Inflammatory macrophage treated with lipopolysaccharide for 1 hour (primary cell): ENCODE data around the gene GIPC2.
"Not testable (repeated sequence)": the region's sequence is repeated elsewhere in the genome, so short reads cannot be mapped to it uniquely, and the experiment has no call there.

Experiments used
- DNase-seq, 2 donors: peaks; one replicate each; pipeline ENCODE4 v3.0.0-alpha.2; 2020 to 2022

GIPC2 gene, protein sequence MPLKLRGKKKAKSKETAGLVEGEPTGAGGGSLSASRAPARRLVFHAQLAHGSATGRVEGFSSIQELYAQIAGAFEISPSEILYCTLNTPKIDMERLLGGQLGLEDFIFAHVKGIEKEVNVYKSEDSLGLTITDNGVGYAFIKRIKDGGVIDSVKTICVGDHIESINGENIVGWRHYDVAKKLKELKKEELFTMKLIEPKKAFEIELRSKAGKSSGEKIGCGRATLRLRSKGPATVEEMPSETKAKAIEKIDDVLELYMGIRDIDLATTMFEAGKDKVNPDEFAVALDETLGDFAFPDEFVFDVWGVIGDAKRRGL

DNA sequence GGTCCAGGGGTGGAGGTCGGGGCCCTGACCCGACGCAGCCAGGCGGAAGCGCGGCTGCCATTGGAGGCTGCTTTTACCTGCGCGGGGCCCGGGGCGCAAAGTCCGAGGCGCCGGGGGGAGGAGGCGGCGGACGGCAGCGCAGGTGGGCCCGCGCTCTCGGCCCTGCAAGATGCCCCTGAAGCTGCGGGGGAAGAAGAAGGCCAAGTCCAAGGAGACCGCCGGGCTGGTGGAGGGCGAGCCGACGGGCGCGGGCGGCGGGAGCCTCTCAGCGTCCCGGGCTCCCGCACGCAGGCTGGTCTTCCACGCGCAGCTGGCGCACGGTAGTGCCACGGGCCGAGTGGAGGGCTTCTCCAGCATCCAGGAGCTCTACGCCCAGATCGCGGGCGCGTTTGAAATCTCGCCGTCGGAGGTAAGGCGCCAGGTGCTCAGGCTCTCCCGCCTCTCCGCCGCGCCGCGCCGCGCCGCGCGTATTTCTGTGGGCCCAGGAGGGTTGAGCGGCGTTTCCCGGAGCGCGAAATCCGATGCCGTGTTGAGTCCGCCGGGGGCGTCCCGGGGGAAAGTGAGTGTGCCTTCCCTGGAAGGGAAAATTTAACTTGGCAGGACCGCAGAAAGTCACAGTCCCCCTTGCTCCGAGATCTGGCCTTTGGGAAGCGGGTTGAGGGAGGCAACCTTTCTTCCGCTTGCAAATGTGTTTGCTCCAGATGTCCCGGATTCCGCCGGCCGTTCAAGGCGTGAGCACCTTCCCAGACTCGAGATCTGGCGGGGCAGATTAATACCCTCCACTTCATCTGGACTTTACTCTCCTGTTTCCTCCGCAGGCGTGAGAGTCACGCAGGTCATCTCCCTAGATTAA is at the start of gene GIPC2:
TSS of gene GIPC2 (plus strand) at position 41 of the 853 bp plus-strand sequence. CDS start at position 170, 129 bp downstream.
- DNase-seq, result no peak

DNA sequence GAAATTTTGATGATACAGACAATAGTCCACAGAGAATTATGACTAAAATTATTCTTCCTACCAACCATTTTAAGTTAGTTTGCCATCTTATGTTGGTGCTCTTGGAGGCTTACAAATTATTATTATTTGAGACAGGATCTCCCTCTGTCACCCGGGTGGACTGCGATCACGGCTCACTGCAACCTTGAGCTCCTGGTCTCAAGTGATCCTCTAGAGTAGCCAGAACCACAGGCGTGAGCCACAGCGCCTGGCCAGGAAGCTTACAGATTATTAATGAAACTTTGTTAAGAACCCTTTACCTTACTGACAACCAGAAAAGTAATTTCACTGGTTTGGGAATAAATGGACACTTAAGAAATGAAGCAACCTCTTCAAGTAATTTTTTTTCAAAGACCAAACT is 49.0 kb upstream of the GIPC2 start:
- DNase-seq, result no peak

DNA sequence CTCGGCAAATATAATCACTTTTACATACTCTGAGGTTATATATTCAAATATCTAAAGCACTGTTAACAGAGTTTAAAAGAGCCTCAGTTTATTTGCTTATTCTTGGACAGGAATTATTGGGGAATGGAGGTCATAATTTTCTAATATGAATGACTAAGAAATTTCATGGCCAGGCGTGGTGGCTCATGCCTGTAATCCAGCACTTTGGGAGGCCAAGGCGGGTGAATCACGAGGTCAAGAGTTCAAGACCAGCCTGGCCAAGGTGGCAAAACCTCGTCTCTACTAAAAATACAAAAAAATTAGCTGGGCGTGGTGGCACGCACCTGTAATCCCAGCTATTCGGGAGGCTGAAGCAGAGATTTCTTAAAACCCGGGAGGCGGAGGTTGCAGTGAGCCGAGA is 45.2 kb upstream of the GIPC2 start:
- DNase-seq, result not testable (repeated sequence)

DNA sequence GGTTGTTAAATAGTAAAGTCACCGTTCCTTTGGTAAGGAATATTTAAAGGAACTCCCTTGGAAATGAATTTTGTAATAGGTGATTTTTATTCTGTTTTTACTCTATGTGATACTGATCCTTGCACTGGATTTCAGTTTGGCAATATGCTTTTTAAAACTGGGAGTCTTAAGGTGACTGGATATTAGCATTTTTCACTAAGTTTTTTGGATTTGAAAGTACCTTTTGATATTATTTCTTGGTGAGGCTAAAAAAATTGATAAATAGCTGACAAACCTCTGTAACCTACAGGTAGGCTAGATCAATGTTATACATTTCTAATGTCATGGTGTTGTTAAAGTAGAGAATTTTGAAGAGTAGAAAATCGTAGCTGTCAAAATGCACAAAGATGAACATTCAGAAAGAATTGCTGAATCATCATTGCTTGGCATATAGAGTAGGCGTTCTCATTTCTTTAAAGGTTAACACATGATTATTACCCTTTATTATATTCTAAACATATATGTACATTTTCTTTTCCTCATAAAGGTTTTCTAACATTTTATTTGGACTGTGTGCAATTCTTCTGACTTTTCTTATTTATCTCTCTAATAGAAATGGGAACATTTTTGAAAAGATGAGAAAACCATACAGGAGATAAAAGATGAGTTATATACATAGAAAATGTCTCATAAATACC is 42.6 kb upstream of the GIPC2 start:
- peak; percentile 31 to 49 for DNase-seq

DNA sequence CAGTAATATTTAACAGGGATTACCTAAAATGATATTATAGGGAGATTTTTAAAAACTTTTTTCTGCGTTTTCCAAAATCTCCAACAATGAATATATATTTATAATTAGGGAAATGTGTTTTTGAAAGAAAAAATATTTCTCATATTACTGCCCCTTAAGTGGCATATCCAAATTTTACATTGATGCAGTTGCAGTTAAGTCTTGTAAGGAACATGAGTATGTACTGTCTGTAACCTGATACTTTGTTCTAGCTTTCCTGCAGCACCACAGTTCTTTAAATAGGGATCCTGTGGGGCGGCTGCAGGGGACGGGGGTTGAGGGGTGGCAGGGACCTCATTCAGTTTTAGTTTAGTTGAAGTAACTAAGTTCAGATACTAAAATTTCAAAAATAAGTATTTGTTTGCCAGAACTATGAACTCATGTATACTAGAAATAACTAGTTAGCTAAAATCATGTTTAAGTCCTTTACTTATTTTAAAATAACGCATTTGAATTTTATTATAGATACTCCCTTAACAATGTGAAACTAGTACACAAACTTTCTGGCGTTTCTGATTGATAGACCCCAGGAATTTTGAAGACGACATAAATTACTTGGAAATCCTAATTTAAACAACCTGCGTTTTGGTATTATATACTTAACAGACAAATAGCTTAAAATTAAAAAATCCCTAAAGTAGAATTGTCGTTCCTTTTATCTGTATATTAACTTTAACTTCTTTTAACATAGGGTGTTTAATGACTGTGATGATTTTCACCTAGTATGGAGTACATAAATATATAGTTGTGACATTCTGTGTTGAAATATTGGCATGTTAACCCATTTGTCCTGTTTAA is 41.7 kb upstream of the GIPC2 start:
- peak in 1 of 2 donors; percentile 85 for DNase-seq

DNA sequence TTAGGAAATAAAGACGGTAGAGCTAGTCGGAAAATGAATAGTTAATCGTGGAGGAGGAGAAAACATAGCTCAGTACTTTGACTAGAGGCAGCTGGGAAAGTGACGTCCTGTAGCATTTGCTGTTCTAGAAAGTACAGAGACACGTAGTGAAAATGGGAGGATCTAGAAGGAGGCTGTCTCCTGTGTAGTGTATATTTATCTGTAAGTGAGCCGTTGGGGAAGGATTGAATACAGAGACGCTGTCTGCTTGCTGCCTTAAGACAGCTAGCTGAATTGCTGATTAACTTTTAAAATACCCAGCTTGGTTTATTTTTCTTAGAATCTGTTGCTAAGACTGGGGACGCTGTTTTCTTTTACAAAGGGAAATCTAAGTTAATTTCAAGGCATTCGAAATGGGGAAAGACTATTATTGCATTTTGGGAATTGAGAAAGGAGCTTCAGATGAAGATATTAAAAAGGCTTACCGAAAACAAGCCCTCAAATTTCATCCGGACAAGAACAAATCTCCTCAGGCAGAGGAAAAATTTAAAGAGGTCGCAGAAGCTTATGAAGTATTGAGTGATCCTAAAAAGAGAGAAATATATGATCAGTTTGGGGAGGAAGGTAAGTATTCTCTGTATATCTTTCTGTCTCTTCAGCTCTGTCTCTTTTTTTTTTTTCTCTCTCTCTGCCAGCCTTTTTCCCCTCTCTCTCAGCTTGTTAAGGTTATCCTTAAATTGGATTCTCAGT is 40.9 kb upstream of the GIPC2 start, which contains the start of gene DNAJB4:
TSS of gene DNAJB4 (plus strand) at position 221 of the 729 bp plus-strand sequence. CDS start at position 393, 172 bp downstream.
- DNase-seq, result peak; percentile 97 to 98

DNA sequence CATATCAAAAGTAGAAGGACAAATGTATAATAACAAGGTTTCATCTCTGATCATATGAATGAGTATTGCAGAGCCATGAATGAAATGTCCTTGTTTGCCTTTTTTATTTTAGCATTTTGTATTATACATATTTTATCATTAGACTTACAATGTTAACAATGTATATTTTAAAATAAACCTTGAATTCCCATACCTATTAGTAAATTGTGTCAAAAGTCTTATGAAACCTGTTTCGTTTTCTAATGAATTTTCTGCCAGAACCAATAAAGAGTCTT is 40.4 kb upstream of the GIPC2 start:
- no peak for DNase-seq

DNA sequence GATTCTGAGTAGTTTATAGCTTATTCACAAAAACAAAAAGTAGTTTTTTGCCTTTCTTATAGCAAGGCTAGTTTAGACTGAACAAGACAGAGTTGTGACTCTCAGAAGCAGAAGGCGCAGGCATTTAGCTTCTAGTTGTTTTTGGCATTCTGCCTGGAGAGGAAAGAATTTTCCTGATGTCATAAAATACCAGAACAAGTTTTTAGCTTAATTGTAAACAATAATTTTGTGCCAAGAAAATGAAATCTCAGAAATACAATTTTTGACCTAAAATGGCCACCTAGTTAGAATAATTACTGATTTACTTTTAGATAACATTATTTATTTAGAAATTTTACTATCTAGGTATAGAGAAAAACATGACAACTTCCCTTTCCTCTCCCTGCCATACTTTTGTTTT is 40.0 kb upstream of the GIPC2 start:
- DNase-seq, result peak; percentile 25 to 60

DNA sequence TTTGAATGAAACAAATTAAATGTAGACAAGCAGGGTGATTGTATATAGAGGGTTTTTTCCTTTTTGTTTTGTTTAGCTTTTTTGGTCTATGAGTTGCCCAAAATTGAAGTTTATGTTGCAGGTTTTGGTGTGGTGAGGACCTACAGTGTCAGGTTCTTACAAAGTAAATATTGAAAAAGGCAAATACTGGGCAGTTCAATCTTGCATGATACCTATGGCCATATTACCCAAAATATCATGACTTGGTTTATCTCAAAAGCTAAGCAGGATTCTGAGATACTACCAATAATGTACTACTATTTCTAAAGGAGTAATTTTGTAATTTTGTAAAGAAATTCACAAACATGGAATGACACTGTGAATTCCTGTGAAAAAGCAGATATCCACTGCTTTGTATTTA is 39.2 kb upstream of the GIPC2 start:
- DNase-seq, result no peak

DNA sequence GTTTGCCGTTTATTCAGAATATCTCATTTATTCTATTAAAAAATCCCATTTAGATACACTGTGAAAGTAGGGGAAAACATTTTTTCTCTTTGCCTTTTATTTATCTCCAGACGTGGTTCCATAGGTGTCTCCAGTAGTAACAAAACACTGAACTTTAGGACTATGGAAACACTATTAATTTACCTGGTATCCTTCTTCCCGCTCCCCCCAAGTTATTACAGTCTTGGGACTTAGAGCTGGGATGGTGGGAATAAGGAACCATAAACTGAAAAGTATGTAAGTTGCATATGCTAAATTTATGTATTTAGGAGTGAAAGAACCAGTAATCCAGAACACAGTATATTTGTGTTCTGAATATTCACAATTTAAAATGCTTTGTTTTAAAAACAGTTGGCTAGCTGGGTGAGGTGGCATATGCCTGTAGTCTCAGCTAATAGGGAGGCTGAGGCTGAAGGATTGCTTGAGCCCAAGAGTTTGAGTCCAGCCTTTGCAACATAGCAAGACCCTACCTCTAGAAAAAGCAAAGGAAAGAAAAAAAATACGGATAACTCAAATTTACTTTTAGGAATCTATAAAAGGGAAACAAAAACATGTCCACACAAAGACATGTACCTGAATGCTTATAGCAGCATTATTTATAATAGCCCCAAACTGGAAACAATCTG is 38.0 kb upstream of the GIPC2 start:
- no peak for DNase-seq

DNA sequence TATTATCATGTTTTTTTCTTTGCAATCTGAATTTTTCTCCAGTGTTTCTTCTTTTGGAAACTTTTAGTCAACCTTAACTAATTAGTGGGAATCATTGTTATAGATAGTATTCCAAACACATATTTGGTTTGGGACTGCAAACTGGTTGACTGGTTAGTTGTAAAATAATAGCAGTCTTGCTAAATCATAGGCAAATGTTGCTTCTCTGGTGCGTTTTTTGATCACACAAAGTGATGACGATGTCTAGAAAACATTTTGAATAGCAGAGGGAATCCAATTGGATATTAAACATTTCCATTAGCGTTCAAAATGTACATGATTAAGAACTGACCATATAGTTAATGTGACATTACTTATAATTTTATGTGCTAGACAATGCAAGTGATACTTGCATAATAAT is 36.5 kb upstream of the GIPC2 start:
- DNase-seq, result no peak

DNA sequence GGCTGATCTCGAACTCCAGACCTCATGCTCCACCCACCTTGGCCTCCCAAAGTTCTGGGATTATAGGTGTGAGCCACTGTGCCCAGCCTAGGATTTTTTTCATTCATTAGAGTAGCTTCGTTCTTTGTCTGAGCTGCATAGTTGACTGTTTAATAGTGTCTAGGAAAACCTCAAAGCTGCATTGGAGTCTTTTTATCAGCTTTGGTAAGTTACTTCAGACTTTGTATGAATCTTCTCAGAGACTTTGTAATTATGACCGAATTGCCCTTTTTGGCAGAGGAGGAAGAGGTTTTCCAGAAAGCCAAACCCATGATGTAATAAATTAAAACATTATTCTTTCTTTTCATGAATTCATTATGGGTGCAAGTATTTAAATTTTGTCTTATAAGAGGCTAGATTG is 35.9 kb upstream of the GIPC2 start:
- DNase-seq, result no peak

DNA sequence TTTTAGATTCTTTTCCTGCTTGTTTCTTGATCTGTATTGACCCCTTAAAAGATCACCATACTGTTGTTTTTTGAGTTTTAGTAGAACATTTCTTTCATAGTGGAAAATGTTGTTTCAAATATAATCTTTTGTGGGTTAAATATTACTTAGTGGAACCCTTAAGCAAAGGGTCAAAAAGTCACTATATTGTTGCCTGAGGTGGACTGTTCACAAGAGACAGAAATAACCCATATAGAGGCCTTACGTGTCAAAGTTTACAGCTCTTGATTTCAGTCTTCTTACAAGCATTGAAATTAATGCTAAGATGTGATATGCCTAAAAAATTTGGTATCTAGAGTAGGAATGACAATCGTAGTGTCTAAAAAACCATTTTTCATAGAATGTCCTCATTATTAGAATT is 34.7 kb upstream of the GIPC2 start:
- no peak for DNase-seq

DNA sequence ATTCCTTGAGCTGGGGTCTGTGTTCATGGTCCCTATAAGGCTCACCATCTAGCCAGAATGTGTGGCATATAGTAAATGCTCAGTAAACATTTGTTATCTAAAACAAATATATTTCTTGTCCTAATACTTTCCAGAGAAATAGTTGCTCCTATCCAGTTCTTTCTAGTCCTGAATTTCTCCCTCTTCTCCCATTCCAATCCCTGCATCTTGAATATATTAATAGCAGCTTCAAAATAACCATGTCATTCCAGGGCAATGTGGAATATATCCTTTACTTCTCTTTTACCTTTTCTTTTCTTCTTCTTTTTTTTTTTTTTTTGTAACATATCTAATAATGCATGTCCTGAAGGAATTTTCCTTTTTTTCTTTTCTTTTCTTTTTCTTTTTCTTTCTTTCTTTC is 30.6 kb upstream of the GIPC2 start:
- DNase-seq, result no peak

DNA sequence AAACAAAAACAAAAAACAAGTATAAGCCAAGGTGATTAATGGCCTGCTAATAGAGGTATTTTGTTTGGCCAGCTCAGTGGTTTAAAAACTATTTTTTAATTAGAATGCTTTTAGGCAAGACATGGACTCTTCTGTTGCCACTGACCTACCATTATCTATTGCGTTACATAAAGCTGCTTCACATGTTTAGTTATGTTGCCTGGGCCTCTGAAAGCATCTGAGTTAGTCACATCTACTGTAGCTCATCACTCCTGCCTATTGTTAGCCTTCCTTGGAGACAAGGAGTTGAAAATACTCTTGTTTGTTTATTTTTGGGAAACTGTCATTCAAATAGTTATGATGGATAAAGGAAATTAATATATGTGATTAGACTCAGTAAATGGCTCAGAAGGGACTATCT is 26.7 kb upstream of the GIPC2 start:
- no peak for DNase-seq

DNA sequence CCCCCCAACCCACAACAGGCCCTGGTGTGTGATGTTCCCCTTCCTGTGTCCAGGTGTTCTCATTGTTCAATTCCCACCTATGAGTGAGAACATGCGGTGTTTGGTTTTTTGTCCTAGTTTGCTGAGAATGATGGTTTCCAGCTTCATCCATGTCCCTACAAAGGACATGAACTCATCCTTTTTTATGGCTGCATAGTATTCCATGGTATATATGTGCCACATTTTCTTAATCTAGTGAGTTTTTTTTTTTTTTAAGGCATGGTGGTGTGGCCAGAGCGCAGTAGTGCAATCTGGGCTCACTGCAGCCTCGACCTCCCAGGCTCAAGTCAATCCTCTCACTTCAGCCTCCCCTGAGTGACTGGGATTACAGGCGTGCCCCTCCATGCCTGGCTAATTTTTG is 24.6 kb upstream of the GIPC2 start:
- DNase-seq, result not testable (repeated sequence)

DNA sequence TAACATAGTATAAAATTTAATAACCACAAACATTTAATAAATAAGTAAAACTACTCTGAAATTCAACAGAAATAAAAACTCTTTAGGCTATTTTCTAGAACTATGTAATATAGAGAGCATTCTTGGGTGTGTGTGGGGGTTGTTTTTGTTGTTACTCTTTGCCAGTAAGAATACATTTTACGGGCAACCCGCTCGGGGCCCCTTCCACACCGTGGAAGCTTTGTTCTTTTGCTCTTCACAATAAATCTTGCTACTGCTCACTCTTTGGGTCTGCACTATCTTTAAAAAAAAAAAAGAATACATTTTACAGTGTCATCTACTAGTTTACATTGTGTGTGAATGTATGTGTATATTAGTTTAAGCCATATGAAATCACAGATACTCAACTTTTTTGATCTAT is 16.0 kb upstream of the GIPC2 start:
- DNase-seq, result no peak

DNA sequence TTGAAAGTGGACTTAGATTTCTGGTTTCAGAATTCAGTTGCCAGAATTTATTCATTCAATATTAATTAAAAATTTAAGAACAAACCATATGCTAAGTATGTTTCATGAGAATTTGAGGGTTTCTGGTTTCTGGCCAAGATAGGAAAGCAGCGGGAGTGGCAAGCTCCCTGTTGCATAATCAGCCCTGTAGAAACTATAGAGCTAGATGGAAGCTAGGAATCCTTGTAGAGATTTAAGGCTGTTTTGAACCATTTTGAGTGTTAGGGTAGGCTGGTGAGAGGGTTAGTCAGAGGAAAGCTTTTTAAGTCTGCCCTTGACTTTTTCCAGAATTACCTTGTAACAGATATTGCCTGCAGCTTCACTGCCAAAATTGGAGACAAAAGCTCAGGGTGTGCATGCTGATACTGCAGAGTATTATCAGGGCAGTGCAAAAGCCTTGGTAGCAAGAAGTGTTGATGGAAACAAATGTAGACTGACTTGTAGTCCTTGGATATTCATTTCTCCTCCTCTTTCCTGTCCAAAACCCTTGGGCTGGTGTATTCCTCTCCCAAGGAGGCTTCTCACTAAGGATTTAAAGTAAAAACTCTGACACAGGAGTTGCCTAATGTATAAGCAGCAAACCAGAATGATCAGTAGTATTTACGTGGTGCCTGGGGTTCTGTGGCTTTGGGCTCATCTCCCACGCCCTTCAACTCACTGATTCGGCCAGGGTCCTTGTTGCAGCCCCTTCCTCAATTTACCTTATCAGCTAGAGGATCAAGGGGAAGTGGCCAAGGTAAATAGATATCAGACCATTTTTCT is 12.6 kb upstream of the GIPC2 start:
- no peak for DNase-seq

DNA sequence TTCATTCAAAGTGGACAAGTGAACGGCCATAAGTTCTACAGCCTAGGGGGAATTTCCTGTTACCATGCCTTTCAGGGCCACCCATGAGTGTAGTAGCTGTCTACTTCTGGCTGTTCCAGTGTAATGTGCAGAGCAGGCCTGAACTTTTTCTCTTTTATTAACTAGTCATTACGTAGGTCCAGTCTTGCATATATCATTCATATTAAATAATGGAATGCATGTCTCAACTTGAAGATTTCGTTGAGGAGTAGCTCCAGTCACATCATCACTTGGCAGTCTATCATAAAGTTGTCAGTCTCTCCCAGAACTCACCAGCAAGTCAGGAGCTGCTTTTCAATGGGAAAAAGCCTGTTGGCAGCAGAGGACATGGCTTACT is 12.0 kb upstream of the GIPC2 start:
- DNase-seq, result no peak

DNA sequence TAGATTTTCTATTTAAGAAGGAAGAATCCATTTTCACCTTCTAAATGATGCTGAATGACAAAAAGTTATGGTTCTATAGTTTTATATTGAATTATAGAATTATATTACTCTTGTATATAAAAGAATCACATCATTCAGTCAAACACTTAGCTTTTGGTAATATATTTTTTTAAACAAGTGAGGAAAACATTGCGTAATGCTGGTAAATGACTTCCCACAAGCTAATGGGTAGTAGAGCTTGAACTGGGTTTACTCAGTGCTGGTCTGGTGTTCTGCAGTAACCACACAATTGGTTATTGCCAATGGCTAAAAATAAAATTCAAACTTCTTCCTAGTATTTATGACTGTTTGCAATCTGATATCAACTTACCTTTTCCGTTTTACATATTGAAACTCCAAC is 10.6 kb upstream of the GIPC2 start:
- no peak for DNase-seq

DNA sequence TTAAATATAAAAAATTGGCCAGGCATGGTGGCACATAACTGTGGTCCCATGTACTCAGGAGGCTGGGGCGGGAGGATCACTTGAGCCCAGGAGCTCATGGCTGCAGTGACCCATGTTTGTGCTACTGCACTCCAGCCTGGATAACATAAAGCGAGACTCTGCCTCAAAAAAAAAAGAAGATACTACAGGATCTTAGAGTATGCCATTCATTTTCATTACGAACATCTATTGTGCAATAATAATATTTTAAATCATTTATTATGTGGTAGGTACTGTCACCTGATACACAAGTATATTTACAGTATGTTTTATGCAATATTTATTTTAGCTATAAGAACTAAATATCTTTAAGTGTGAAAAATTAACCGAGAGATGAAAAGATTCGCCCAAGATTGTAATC is 9.3 kb upstream of the GIPC2 start:
- no peak for DNase-seq
